Activated CD8-positive, alpha-beta T cell treated with anti-CD3 and anti-CD28 coated beads, Interleukin-2, amount 10 ng/mL, durations not matched to agents 7 days and 5 days (primary cell): ENCODE measurements around the gene HOPX. TPM values are rescaled to one million over a fixed set of nuclear protein-coding genes. Genes with fewer than 3 reads are reported as not detected.

Experiments used
- ATAC-seq: fragments of 150-1000 bp; cut with Tn5 transposase; one replicate; pipeline ENCODE4 v1.10.0; 2021; ENCODE audit warnings: moderate library complexity
- CTCF ChIA-PET: fragments of 350-600 bp; sonication (Branson Sonifier 250); formaldehyde crosslinking; loops from one replicate; lab custom pipeline; 2021; ENCODE audit warnings: antibody characterized with exemption; lab: Charles Lee
- POLR2A ChIA-PET: fragments of 350-600 bp; sonication (Branson Sonifier 250); formaldehyde crosslinking; loops from one replicate; lab custom pipeline; 2021; ENCODE audit warnings: antibody characterized with exemption; lab: Charles Lee
- DNase-seq: peaks from one replicate; pipeline ENCODE4 v3.0.0-alpha.2; 2020
- H3K27ac Mint-ChIP-seq: one replicate; pipeline ENCODE4 v1.8.0; 2021; ENCODE audit warnings: mild to moderate bottlenecking, mixed read lengths
- H3K27me3 Mint-ChIP-seq: one replicate; pipeline ENCODE4 v1.8.0; 2021; ENCODE audit warnings: low read depth, mixed read lengths
- H3K36me3 Mint-ChIP-seq: one replicate; pipeline ENCODE4 v1.8.0; 2021; ENCODE audit warnings: low read depth, mixed read lengths
- H3K4me1 Mint-ChIP-seq: one replicate; pipeline ENCODE4 v1.8.0; 2021; ENCODE audit warnings: low read depth, mixed read lengths
- H3K4me3 Mint-ChIP-seq: one replicate; pipeline ENCODE4 v1.8.0; 2021; ENCODE audit warnings: mild to moderate bottlenecking, mixed read lengths
- H3K9me3 Mint-ChIP-seq: one replicate; pipeline ENCODE4 v1.8.0; 2022; ENCODE audit warnings: mixed read lengths; ENCODE audit not compliant: insufficient read depth
- total RNA-seq, 2 experiments: library from RNA; stranded (reverse); gene quantifications; one replicate each; pipeline ENCODE4 v1.2.3, GENCODE V29; 2021

Gene HOPX
- total RNA-seq, 2 experiments from 2014 or later = 63.6 to 67.4 TPM

GRCh38 chr4:56662782-56663468 lies 18.2 kb downstream of the HOPX start:
- Mint-ChIP-seq H3K27ac (no peak overlapping the region), H3K27me3 (peaks cover 37% of the 10 kb centered on the region), H3K4me1 (peaks cover 2% of the 10 kb centered on the region), H3K9me3 (no peaks in the 10 kb centered on the region), H3K36me3 (no peaks in the 10 kb centered on the region), H3K4me3 (no peak overlapping the region)
- CTCF ChIA-PET = no interaction called here
- DNase-seq (no peak), ATAC-seq (no peak)
- POLR2A ChIA-PET = interaction anchor here (0.7 kb wide), 1 partner anchor 317 kb away, joined by 4 read pairs; no protein-coding TSS in a partner anchor

- ChIA-PET POLR2A (no interaction called here), CTCF (interaction anchor here (0.9 to 1.4 kb wide), 3 partner anchors 8 to 115 kb away, joined by 3 read pairs; no protein-coding TSS in a partner anchor)
- Mint-ChIP-seq H3K27me3 (peaks cover 34% of the 10 kb centered on the region), H3K4me1 (peaks cover 19% of the 10 kb centered on the region), H3K36me3 (peaks cover 4% of the 10 kb centered on the region), H3K27ac (no peak overlapping the region), H3K9me3 (no peaks in the 10 kb centered on the region), H3K4me3 (no peak overlapping the region)
- ATAC-seq (no peak), DNase-seq (no peak)
Measured at GRCh38 chr4:56659946-56660345, 21.1 kb downstream of the HOPX start.

- ChIA-PET CTCF (interaction anchor here (0.7 to 1.9 kb wide), 6 partner anchors 9 to 178 kb away, joined by 3 to 10 read pairs (median 3); no protein-coding TSS in a partner anchor), POLR2A (no interaction called here)
- Mint-ChIP-seq H3K36me3 (peaks cover 7% of the 10 kb centered on the region), H3K4me1 (peaks cover 33% of the 10 kb centered on the region), H3K4me3 (no peak overlapping the region), H3K27me3 (peaks cover 29% of the 10 kb centered on the region), H3K27ac (no peak overlapping the region), H3K9me3 (no peaks in the 10 kb centered on the region)
- DNase-seq = no peak
- ATAC-seq = no peak
Measured at GRCh38 chr4:56658528-56658927, 22.6 kb downstream of the HOPX start.

GRCh38 chr4:56657818-56658217 lies 23.3 kb downstream of the HOPX start:
- Mint-ChIP-seq H3K4me1 (peaks cover 38% of the 10 kb centered on the region), H3K4me3 (no peak overlapping the region), H3K36me3 (peaks cover 7% of the 10 kb centered on the region), H3K27ac (no peak overlapping the region), H3K27me3 (peaks cover 27% of the 10 kb centered on the region), H3K9me3 (no peaks in the 10 kb centered on the region)
- DNase-seq (no peak), ATAC-seq (no peak)
- POLR2A ChIA-PET = no interaction called here
- CTCF ChIA-PET = interaction anchor here (1.0 to 1.9 kb wide), 3 partner anchors 8 to 190 kb away, joined by 3 to 10 read pairs (median 3); partner anchors contain the start of gene SRP72

- H3K36me3 Mint-ChIP-seq = peaks cover 9% of the 10 kb centered on the region
- peak overlapping the region; percentile 79 for H3K4me3 Mint-ChIP-seq
- POLR2A ChIA-PET = no interaction called here
- no peak overlapping the region for H3K27ac Mint-ChIP-seq
- DNase-seq = no peak
- H3K9me3 Mint-ChIP-seq = no peaks in the 10 kb centered on the region
- no peak for ATAC-seq
- CTCF ChIA-PET = interaction anchor here (1.0 to 1.1 kb wide), 2 partner anchors 143 to 189 kb away, joined by 3 read pairs; partner anchors contain the start of gene SRP72
- peaks cover 24% of the 10 kb centered on the region for H3K27me3 Mint-ChIP-seq
- peaks cover 44% of the 10 kb centered on the region for H3K4me1 Mint-ChIP-seq
Measured at GRCh38 chr4:56657128-56657527, 24.0 kb downstream of the HOPX start.

GRCh38 chr4:56656346-56656643 lies 24.8 kb downstream of the HOPX start:
- ChIA-PET CTCF (interaction anchor here (1.1 kb wide), 1 partner anchor 144 kb away, joined by 3 read pairs; no protein-coding TSS in a partner anchor), POLR2A (no interaction called here)
- ATAC-seq (peak; percentile 71), DNase-seq (peak; percentile 68)
- Mint-ChIP-seq H3K27me3 (peaks cover 21% of the 10 kb centered on the region), H3K36me3 (peaks cover 17% of the 10 kb centered on the region), H3K4me3 (peak overlapping the region; percentile 79), H3K9me3 (no peaks in the 10 kb centered on the region), H3K4me1 (peaks cover 52% of the 10 kb centered on the region), H3K27ac (peak overlapping the region; percentile 74)

GRCh38 chr4:56655627-56656345 lies 25.3 kb downstream of the HOPX start:
- Mint-ChIP-seq H3K9me3 (no peaks in the 10 kb centered on the region), H3K27ac (peak overlapping the region; percentile 82), H3K4me1 (peaks cover 57% of the 10 kb centered on the region), H3K36me3 (peaks cover 20% of the 10 kb centered on the region), H3K4me3 (peak overlapping the region; percentile 89), H3K27me3 (peaks cover 19% of the 10 kb centered on the region)
- ChIA-PET CTCF (interaction anchor here (1.6 to 6.6 kb wide), 3 partner anchors 16 to 102 kb away, joined by 4 to 51 read pairs (median 4); no protein-coding TSS in a partner anchor), POLR2A (no interaction called here)
- ATAC-seq = peak; percentile 59
- peak; percentile 45 for DNase-seq

GRCh38 chr4:56655209-56655626 lies 25.9 kb downstream of the HOPX start:
- Mint-ChIP-seq H3K36me3 (peaks cover 26% of the 10 kb centered on the region), H3K27me3 (peaks cover 19% of the 10 kb centered on the region), H3K9me3 (no peaks in the 10 kb centered on the region), H3K4me1 (peaks cover 63% of the 10 kb centered on the region), H3K27ac (peak overlapping the region; percentile 82), H3K4me3 (peak overlapping the region; percentile 89)
- DNase-seq (peak; percentile 30), ATAC-seq (peak; percentile 20)
- ChIA-PET CTCF (interaction anchor here (1.1 to 6.6 kb wide), 5 partner anchors 15 to 181 kb away, joined by 4 to 51 read pairs (median 6); no protein-coding TSS in a partner anchor), POLR2A (interaction anchor here (0.6 to 1.5 kb wide), 2 partner anchors 103 to 144 kb away, joined by 3 to 4 read pairs; no protein-coding TSS in a partner anchor)

- peaks cover 36% of the 10 kb centered on the region for H3K36me3 Mint-ChIP-seq
- ChIA-PET CTCF (interaction anchor here (0.9 to 6.6 kb wide), 6 partner anchors 14 to 182 kb away, joined by 4 to 51 read pairs (median 5); no protein-coding TSS in a partner anchor), POLR2A (interaction anchor here (1.5 kb wide), 1 partner anchor 104 kb away, joined by 4 read pairs; no protein-coding TSS in a partner anchor)
- H3K9me3 Mint-ChIP-seq = no peaks in the 10 kb centered on the region
- peaks cover 73% of the 10 kb centered on the region for H3K4me1 Mint-ChIP-seq
- H3K27ac Mint-ChIP-seq = peak overlapping the region; percentile 82
- H3K27me3 Mint-ChIP-seq = peaks cover 19% of the 10 kb centered on the region
- peak overlapping the region; percentile 89 for H3K4me3 Mint-ChIP-seq
- no peak for DNase-seq
- ATAC-seq = no peak
Measured at GRCh38 chr4:56654238-56654632, 26.9 kb downstream of the HOPX start.

GRCh38 chr4:56653461-56654237 lies 27.4 kb downstream of the HOPX start:
- ATAC-seq (peak; percentile 46), DNase-seq (peak; percentile 62)
- H3K4me3 Mint-ChIP-seq = peak overlapping the region; percentile 89
- H3K27ac Mint-ChIP-seq = peak overlapping the region; percentile 82
- CTCF ChIA-PET = interaction anchor here (1.1 to 6.6 kb wide), 7 partner anchors 14 to 183 kb away, joined by 3 to 51 read pairs (median 4); no protein-coding TSS in a partner anchor
- POLR2A ChIA-PET = interaction anchor here (1.5 kb wide), 1 partner anchor 105 kb away, joined by 4 read pairs; no protein-coding TSS in a partner anchor
- peaks cover 19% of the 10 kb centered on the region for H3K27me3 Mint-ChIP-seq
- H3K9me3 Mint-ChIP-seq = peaks cover 5% of the 10 kb centered on the region
- H3K4me1 Mint-ChIP-seq = peaks cover 79% of the 10 kb centered on the region
- H3K36me3 Mint-ChIP-seq = peaks cover 42% of the 10 kb centered on the region

- Mint-ChIP-seq H3K36me3 (peaks cover 56% of the 10 kb centered on the region), H3K27ac (peak overlapping the region; percentile 54), H3K27me3 (peaks cover 6% of the 10 kb centered on the region), H3K4me3 (peak overlapping the region; percentile 25), H3K9me3 (peaks cover 6% of the 10 kb centered on the region), H3K4me1 (peaks cover 84% of the 10 kb centered on the region)
- CTCF ChIA-PET = interaction anchor here (1.2 to 6.6 kb wide), 2 partner anchors 12 to 184 kb away, joined by 3 to 51 read pairs; no protein-coding TSS in a partner anchor
- no peak for ATAC-seq
- no peak for DNase-seq
- POLR2A ChIA-PET = interaction anchor here (1.0 to 1.5 kb wide), 2 partner anchors 11 to 326 kb away, joined by 3 to 4 read pairs; partner anchors contain the start of gene POLR2B
Measured at GRCh38 chr4:56652196-56652595, 28.9 kb downstream of the HOPX start.
